ENCODE data around the gene RANBP3.

The RANBP3 gene

DNA sequence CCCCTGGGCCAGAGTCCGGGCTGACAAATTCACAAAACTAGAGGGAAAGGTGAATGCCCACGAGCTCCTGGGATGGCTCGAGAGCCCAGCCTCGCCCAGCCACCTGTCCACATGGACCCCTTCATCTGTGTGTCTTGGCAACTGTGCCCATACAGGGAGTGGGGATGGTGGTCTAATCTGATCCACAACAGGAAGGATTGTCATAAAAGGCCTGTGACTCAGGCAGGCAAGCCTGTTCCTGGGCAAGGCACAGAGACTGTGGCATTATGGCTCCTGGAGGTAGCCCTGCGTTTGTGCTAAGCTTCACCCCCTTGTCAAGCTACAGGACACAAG, 43.9 kb downstream of the RANBP3 start:
- TF ChIP-seq, protein P1, sequence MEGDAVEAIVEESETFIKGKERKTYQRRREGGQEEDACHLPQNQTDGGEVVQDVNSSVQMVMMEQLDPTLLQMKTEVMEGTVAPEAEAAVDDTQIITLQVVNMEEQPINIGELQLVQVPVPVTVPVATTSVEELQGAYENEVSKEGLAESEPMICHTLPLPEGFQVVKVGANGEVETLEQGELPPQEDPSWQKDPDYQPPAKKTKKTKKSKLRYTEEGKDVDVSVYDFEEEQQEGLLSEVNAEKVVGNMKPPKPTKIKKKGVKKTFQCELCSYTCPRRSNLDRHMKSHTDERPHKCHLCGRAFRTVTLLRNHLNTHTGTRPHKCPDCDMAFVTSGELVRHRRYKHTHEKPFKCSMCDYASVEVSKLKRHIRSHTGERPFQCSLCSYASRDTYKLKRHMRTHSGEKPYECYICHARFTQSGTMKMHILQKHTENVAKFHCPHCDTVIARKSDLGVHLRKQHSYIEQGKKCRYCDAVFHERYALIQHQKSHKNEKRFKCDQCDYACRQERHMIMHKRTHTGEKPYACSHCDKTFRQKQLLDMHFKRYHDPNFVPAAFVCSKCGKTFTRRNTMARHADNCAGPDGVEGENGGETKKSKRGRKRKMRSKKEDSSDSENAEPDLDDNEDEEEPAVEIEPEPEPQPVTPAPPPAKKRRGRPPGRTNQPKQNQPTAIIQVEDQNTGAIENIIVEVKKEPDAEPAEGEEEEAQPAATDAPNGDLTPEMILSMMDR (IDR thresholded peaks at IDR 0.05; ENCODE audit: low read depth, low read length): no peak
- DNase-seq (ENCODE audit: extremely low read depth, low read depth): no peak

- no peak for DNase-seq (ENCODE audit: extremely low read depth, low read depth)
- TF ChIP-seq, protein P1 (IDR thresholded peaks at IDR 0.05; ENCODE audit: low read depth, low read length): no peak
Measured at GRCh38 chr19:5933391-5934068, 44.4 kb downstream of the RANBP3 start.

DNA sequence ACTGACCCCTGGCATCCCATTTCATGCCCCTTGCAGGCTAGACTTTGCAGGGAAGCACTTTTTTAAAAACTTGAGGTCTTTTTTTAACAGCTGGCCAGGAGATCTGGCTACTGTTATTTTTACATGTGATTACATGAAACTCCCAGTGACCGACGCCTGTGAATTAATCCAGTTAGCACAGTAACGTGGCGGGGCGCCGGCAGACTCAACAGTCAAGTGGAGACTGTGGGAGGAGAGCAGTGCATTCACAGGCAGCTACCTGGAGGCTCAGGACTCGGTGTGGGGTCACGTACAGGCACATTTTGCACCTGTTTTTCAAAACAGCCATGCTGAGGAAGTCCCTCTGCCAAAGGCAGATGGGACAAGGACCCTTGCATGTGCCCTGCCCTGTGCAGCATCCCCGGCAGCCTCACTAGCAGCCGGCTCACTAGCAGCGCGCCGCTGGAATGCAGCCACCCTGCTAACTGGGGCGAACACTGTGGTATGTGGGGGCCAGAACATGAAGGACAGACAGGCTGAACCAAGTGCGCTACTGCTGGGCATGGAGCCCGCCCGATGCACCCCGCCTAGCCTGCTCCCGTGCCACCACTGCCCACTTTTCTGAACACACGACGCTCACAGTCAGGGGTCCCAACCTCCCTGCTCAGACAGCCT, 45.2 kb downstream of the RANBP3 start:
- no peak for DNase-seq (ENCODE audit: extremely low read depth, low read depth)
- TF ChIP-seq, protein P1 (IDR thresholded peaks at IDR 0.05; ENCODE audit: low read depth, low read length): no peak

- TF ChIP-seq, protein P1 (IDR thresholded peaks at IDR 0.05; ENCODE audit: low read depth, low read length): no peak
- DNase-seq (ENCODE audit: extremely low read depth, low read depth): no peak
Measured at GRCh38 chr19:5932146-5932545, 45.8 kb downstream of the RANBP3 start.

DNA sequence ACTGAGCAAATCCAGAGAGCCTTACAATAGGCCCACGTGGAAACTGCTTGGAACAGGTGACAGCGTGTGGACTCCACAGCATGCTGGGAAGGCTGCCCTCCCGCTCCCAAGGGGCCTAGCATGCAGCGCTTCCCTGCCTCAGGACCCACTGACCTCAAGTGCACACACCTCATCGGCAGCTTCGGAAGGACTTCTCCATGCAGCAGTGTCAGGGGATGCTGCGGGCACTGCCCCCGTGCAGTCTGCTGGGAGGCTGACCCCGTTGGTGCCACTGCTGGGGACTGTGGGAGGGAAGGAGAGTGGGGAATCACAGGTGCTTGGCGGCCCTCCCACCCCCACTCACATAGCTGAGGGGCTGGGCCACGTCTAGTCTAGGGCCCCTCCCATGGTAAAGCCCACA, 46.7 kb downstream of the RANBP3 start:
- TF ChIP-seq, protein P1 (IDR thresholded peaks at IDR 0.05; ENCODE audit: low read depth, low read length): no peak

DNA sequence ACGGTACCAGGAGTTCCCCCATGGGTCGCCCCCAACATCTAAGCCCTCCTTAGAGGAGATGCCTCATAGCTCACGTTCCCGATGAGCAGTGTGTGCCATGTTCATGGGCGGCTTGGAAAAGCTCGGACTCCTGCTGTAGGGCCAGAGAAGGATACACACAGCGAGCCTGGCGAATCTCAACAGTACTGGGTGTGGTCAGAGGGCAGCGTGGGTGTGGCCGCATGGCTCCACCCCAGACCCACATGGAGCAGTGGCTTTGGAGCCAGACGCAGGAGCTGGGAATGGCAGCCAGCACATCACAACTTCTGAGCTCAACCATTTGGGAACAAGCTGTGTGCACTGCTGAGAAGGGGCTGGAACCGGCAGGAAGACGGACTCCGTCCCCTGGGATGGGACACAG, 48.3 kb downstream of the RANBP3 start:
- DNase-seq (ENCODE audit: extremely low read depth, low read depth): no peak
- TF ChIP-seq, protein P1 (IDR thresholded peaks at IDR 0.05; ENCODE audit: low read depth, low read length): no peak

More for the DNA sequence above, 46.7 kb downstream of the RANBP3 start:
- DNase-seq (ENCODE audit: extremely low read depth, low read depth): no peak

- DNase-seq (ENCODE audit: extremely low read depth, low read depth): no peak
- TF ChIP-seq, protein P1 (IDR thresholded peaks at IDR 0.05; ENCODE audit: low read depth, low read length): no peak
Measured at GRCh38 chr19:5929179-5929578, 48.8 kb downstream of the RANBP3 start.
